ENCODE results near the gene DNAAF3. TPM values are rescaled to one million over a fixed set of nuclear protein-coding genes. Genes with fewer than 3 reads are reported as not detected.

The DNAAF3 gene
- total RNA-seq, 2 donors from 2014 or later, result not detected

DNA sequence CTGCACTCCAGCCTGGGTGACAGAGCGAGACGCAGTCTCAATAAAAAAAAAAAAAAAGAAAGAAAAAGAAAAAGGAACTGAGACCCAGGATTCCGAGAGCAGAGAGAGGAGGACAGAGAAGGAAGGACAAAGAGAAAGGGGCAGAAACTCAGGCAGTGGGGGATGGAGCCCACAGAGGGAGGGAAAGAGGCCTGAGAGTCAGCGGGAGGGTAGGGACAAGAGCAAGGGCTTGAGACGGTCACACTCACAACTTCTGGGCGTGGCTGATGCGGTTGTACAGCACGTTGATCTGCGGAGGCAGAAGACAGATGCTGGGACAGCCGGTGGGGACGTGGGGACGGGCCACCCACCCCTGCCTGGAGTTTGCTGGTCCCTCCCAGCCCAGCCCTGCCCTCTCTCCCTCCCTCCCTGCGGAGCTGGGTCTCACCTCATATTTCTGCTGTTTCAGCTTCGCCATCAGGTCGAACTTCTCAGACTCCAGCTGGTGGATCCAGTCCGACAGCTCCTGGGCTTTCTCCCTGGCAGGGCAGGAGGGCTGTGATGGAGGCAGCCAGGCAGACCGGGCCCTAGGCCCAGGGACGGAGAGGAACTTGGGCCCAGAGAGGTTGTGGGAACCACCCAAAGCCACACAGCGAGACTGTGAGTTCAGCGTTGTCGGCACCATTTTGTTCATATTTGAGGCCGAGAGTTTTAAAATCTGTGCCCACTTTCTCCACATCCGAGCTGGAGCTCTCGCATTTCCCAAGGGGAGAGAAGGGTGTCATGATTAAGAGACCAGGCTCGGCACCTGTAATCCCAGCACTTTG is 32.6 kb downstream of the DNAAF3 start:
- H3K27ac Mint-ChIP-seq, result no peak overlapping the region
- no peaks in the 10 kb centered on the region for H3K36me3 Mint-ChIP-seq
- DNase-seq (ENCODE audit: low spot score) (peak; percentile 25), ATAC-seq (no peak)
- no peaks in the 10 kb centered on the region for H3K9me3 Mint-ChIP-seq
- H3K27me3 Mint-ChIP-seq, result peaks cover 16 to 22% of the 10 kb centered on the region in 2 donors
- H3K4me1 Mint-ChIP-seq (ENCODE audit: low read depth in 2 of 2), result no peaks in the 10 kb centered on the region
- no peak overlapping the region for H3K4me3 Mint-ChIP-seq

- H3K9me3 Mint-ChIP-seq, result no peaks in the 10 kb centered on the region
- H3K4me1 Mint-ChIP-seq (ENCODE audit: low read depth in 2 of 2), result no peaks in the 10 kb centered on the region
- H3K4me3 Mint-ChIP-seq, result no peak overlapping the region
- H3K27me3 Mint-ChIP-seq, result peaks cover 22 to 31% of the 10 kb centered on the region in 2 donors
- DNase-seq (ENCODE audit: low spot score), result peak; percentile 60
- H3K27ac Mint-ChIP-seq, result no peak overlapping the region
- H3K36me3 Mint-ChIP-seq, result no peaks in the 10 kb centered on the region
- no peak for ATAC-seq
Observed at GRCh38 chr19:55132453-55133129, 33.8 kb downstream of the DNAAF3 start.

DNA sequence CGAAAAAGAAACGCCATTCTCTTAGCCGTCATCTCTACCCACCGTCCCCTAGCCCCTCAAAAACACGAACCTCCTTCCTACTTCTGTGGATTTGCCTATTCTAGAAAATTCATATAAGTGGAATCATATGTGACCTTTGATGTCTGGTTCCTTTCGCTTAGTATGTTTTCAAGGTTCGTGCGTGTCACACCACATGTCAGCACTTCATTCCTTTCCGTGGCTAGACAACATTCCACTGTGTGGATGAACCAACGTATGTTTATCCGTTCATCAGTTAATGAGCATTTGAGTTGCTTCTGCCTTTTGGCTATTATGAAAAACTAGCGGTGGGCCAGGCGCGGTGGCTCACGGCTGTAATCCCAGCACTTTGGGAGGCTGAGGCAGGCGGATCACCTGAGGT is 35.0 kb downstream of the DNAAF3 start:
- ATAC-seq, result no peak
- Mint-ChIP-seq H3K36me3 (no peaks in the 10 kb centered on the region), H3K9me3 (no peaks in the 10 kb centered on the region)

DNA sequence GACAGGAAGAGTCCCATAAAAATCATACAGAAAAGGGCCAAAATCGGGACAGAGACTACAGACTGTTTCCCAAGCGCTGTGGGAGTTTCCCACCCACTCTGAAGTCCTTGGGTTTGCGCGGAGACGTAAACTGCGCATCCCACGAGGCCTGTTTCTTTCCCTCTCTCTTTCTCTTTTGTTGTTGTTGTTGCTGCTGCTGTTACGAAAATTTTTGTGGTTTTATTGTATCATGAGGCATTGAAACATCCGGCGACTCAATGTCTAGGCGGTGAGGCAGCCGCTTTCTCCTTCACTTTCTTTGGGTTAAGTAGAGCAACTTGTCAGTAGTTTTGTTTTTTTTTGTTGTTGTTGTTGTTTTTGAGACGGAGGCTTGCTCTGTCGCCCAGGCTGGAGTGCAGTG is 47.4 kb downstream of the DNAAF3 start:
- no peak overlapping the region for H3K27ac Mint-ChIP-seq
- DNase-seq (ENCODE audit: low spot score) (no peak), ATAC-seq (no peak)

More for the DNA sequence above, 35.0 kb downstream of the DNAAF3 start:
- Mint-ChIP-seq H3K27ac (no peak overlapping the region), H3K4me3 (no peak overlapping the region), H3K27me3 (peaks cover 31 to 42% of the 10 kb centered on the region in 2 donors), H3K4me1 (ENCODE audit: low read depth in 2 of 2) (no peaks in the 10 kb centered on the region)
- peak; percentile 20 for DNase-seq (ENCODE audit: low spot score)

DNA sequence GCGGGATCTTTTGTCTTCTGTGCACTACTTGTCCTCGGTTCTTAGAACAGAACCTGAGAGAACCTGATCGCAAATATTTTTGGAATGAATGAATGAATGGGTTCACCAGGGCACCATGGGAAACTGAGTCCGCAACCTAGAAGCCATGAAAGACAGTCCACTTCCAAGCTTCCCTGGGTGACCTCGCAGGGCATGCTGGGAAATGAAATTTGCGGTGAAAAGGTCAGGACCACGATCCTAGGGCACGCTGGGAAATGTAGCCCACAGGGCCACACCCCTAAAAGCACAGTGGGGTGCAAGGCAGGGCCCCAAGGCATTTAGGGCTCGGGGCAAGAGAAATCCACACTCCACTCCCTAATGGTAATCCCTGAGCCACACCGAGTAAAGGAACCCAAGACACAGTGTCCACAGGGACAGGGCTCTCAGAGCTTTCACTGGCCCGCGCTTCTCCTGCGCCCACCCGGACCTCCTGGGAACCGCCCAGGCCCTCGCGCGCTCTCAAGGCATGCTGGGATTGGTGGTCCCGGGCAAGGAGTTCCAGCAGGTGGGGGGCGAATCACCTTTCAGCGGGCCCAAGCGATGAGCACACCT is 47.9 kb downstream of the DNAAF3 start:
- Mint-ChIP-seq H3K4me1 (ENCODE audit: low read depth in 2 of 2) (peaks cover 24 to 33% of the 10 kb centered on the region in 2 donors), H3K27me3 (peaks cover 10% of the 10 kb centered on the region in 2 donors), H3K4me3 (peak overlapping the region; percentile 99), H3K27ac (peak overlapping the region; percentile 91 to 96), H3K9me3 (no peaks in the 10 kb centered on the region), H3K36me3 (peaks cover 9% of the 10 kb centered on the region)
- ATAC-seq (no peak), DNase-seq (ENCODE audit: low spot score) (peak; percentile 54)

More for the DNA sequence above, 47.4 kb downstream of the DNAAF3 start:
- Mint-ChIP-seq H3K9me3 (no peaks in the 10 kb centered on the region), H3K4me3 (peak overlapping the region; percentile 70), H3K36me3 (peaks cover 9% of the 10 kb centered on the region), H3K27me3 (peaks cover 16% of the 10 kb centered on the region in 2 donors), H3K4me1 (ENCODE audit: low read depth in 2 of 2) (peaks cover 24 to 33% of the 10 kb centered on the region in 2 donors)

GRCh38 chr19:55117663-55118391 is 48.6 kb downstream of the DNAAF3 start:
- H3K4me1 Mint-ChIP-seq (ENCODE audit: low read depth in 2 of 2), result peaks cover 24 to 33% of the 10 kb centered on the region in 2 donors

GRCh38 chr19:55116859-55117662 is 49.4 kb downstream of the DNAAF3 start, which contains the start of gene PPP1R12C:
TSS of gene PPP1R12C (minus strand) at chr19:55117637. CDS start at chr19:55117543, 94 bp downstream.
- H3K9me3 Mint-ChIP-seq, result no peaks in the 10 kb centered on the region
- peaks cover 24 to 33% of the 10 kb centered on the region in 2 donors for H3K4me1 Mint-ChIP-seq (ENCODE audit: low read depth in 2 of 2)

More at GRCh38 chr19:55117663-55118391, 48.6 kb downstream of the DNAAF3 start:
- DNase-seq (ENCODE audit: low spot score), result peak; percentile 99
- no peaks in the 10 kb centered on the region for H3K9me3 Mint-ChIP-seq
- peak overlapping the region; percentile 91 to 96 for H3K27ac Mint-ChIP-seq
- peak overlapping the region; percentile 99 for H3K4me3 Mint-ChIP-seq
- peaks cover 9% of the 10 kb centered on the region for H3K36me3 Mint-ChIP-seq
- peak; percentile 97 to 99 for ATAC-seq
- H3K27me3 Mint-ChIP-seq, result peaks cover 4% of the 10 kb centered on the region in 2 donors

DNA sequence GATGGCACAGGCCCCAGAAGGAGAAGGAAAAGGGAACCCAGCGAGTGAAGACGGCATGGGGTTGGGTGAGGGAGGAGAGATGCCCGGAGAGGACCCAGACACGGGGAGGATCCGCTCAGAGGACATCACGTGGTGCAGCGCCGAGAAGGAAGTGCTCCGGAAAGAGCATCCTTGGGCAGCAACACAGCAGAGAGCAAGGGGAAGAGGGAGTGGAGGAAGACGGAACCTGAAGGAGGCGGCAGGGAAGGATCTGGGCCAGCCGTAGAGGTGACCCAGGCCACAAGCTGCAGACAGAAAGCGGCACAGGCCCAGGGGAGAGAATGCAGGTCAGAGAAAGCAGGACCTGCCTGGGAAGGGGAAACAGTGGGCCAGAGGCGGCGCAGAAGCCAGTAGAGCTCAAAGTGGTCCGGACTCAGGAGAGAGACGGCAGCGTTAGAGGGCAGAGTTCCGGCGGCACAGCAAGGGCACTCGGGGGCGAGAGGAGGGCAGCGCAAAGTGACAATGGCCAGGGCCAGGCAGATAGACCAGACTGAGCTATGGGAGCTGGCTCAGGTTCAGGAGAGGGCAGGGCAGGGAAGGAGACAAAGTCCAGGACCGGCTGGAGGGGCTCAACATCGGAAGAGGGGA is 50.1 kb downstream of the DNAAF3 start:
- Mint-ChIP-seq H3K9me3 (no peaks in the 10 kb centered on the region), H3K27me3 (no peaks in the 10 kb centered on the region), H3K36me3 (peaks cover 9% of the 10 kb centered on the region), H3K4me1 (ENCODE audit: low read depth in 2 of 2) (peaks cover 24 to 33% of the 10 kb centered on the region in 2 donors), H3K27ac (peak overlapping the region; percentile 91 to 96), H3K4me3 (peak overlapping the region; percentile 100)
- ATAC-seq, result peak; percentile 40 to 55
- peak; percentile 69 for DNase-seq (ENCODE audit: low spot score)

More at GRCh38 chr19:55116859-55117662, 49.4 kb downstream of the DNAAF3 start, which contains the start of gene PPP1R12C:
- peaks cover 9% of the 10 kb centered on the region for H3K36me3 Mint-ChIP-seq
- peak within 1 kb of the TSS; percentile 100 for H3K4me3 Mint-ChIP-seq
- DNase-seq (ENCODE audit: low spot score), result no peak
- H3K27ac Mint-ChIP-seq, result peak within 1 kb of the TSS; percentile 91 to 96
- no peak for ATAC-seq
- H3K27me3 Mint-ChIP-seq, result no peaks in the 10 kb centered on the region

GRCh38 chr19:55115446-55116065 is 50.9 kb downstream of the DNAAF3 start:
- Mint-ChIP-seq H3K4me1 (ENCODE audit: low read depth in 2 of 2) (peaks cover 24 to 35% of the 10 kb centered on the region in 2 donors), H3K27ac (peak overlapping the region; percentile 91 to 96), H3K27me3 (no peaks in the 10 kb centered on the region), H3K36me3 (peaks cover 9% of the 10 kb centered on the region), H3K4me3 (peak overlapping the region; percentile 100), H3K9me3 (no peaks in the 10 kb centered on the region)
- peak; percentile 56 for DNase-seq (ENCODE audit: low spot score)
- ATAC-seq, result no peak

DNA sequence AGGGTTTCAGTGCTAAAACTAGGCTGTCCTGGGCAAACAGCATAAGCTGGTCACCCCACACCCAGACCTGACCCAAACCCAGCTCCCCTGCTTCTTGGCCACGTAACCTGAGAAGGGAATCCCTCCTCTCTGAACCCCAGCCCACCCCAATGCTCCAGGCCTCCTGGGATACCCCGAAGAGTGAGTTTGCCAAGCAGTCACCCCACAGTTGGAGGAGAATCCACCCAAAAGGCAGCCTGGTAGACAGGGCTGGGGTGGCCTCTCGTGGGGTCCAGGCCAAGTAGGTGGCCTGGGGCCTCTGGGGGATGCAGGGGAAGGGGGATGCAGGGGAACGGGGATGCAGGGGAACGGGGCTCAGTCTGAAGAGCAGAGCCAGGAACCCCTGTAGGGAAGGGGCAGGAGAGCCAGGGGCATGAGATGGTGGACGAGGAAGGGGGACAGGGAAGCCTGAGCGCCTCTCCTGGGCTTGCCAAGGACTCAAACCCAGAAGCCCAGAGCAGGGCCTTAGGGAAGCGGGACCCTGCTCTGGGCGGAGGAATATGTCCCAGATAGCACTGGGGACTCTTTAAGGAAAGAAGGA is 51.8 kb downstream of the DNAAF3 start:
- Mint-ChIP-seq H3K4me3 (peak overlapping the region; percentile 100), H3K27ac (no peak overlapping the region), H3K9me3 (no peaks in the 10 kb centered on the region), H3K4me1 (ENCODE audit: low read depth in 2 of 2) (peaks cover 24 to 34% of the 10 kb centered on the region in 2 donors), H3K27me3 (no peaks in the 10 kb centered on the region), H3K36me3 (peaks cover 9% of the 10 kb centered on the region)
- DNase-seq (ENCODE audit: low spot score), result peak; percentile 34
- ATAC-seq, result no peak

- H3K4me1 Mint-ChIP-seq (ENCODE audit: low read depth in 2 of 2), result peaks cover 24 to 34% of the 10 kb centered on the region in 2 donors
- no peaks in the 10 kb centered on the region for H3K9me3 Mint-ChIP-seq
- H3K27ac Mint-ChIP-seq, result no peak overlapping the region
- H3K36me3 Mint-ChIP-seq, result peaks cover 9% of the 10 kb centered on the region
- ATAC-seq (no peak), DNase-seq (ENCODE audit: low spot score) (no peak)
- no peaks in the 10 kb centered on the region for H3K27me3 Mint-ChIP-seq
- H3K4me3 Mint-ChIP-seq, result no peak overlapping the region
Observed at GRCh38 chr19:55113570-55114039, 52.8 kb downstream of the DNAAF3 start.
